BJ (cell line): ENCODE results near the gene TNIP2. TPM values are rescaled to one million over a fixed set of nuclear protein-coding genes. Genes with fewer than 3 reads are reported as not detected.
"Not testable (repeated sequence)": the region's sequence is repeated elsewhere in the genome, so short reads cannot be mapped to it uniquely, and the experiment has no call there.

Experiments used
- CTCF ChIA-PET: fragments of 350-600 bp; formaldehyde crosslinking; extraction: SDS; loops from one replicate; lab custom pipeline; 2021; ENCODE audit warnings: antibody characterized with exemption, inconsistent platforms; lab: Yijun Ruan, JAX
- POLR2A ChIA-PET: fragments of 300-600 bp; sonication (Branson Sonifier 250); formaldehyde crosslinking; extraction: SDS; loops from one replicate; lab custom pipeline; 2021; ENCODE audit warnings: antibody characterized with exemption; lab: Charles Lee
- DNase-seq: peaks from one replicate; pipeline ENCODE4 v3.0.0-alpha.2; 2011; ENCODE audit warnings: low read depth
- H3K27me3 ChIP-seq: 2 replicates; pipeline ENCODE4 v1.6.0; 2011; ENCODE audit warnings: low read length; ENCODE audit not compliant: control insufficient read depth, insufficient read depth
- H3K36me3 ChIP-seq: 2 replicates; pipeline ENCODE4 v1.5.1; 2011; ENCODE audit warnings: low read length; ENCODE audit not compliant: control insufficient read depth, insufficient read depth
- H3K4me3 ChIP-seq: 2 replicates; pipeline ENCODE4 v1.5.1; 2011; ENCODE audit warnings: low read depth, mild to moderate bottlenecking, control low read depth, low read length
- CTCF ChIP-seq: IDR thresholded peaks from 2 replicates; pipeline ENCODE4 v1.5.1; 2011; ENCODE audit warnings: low read depth, mild to moderate bottlenecking, control low read depth, inconsistent platforms, low read length, moderate library complexity; ENCODE audit not compliant: insufficient read depth
- polyA plus RNA-seq: library from polyadenylated mRNA; depleted of rRNA; stranded (reverse); fragments of >200 nt; gene quantifications from 2 replicates; pipeline ENCODE4 v1.2.3, GENCODE V29; 2011

The TNIP2 gene
- polyA plus RNA-seq, 1 experiment = 48.1 TPM

GRCh38 chr4:2786152-2786671 lies 30.1 kb upstream of the TNIP2 start:
- Histone ChIP-seq H3K27me3 (0 out of 2 replicates have a peak, but pooled peaks cover 3% of the 10 kb centered on the region), H3K36me3 (no peaks in the 10 kb centered on the region), H3K4me3 (no peak overlapping the region)
- no peak for DNase-seq
- ChIA-PET CTCF (interaction anchor here (0.7 kb wide), 1 partner anchor 12 kb away, joined by 3 read pairs; no protein-coding TSS in a partner anchor), POLR2A (no interaction called here)
- TF ChIP-seq CTCF = no peak

DNA sequence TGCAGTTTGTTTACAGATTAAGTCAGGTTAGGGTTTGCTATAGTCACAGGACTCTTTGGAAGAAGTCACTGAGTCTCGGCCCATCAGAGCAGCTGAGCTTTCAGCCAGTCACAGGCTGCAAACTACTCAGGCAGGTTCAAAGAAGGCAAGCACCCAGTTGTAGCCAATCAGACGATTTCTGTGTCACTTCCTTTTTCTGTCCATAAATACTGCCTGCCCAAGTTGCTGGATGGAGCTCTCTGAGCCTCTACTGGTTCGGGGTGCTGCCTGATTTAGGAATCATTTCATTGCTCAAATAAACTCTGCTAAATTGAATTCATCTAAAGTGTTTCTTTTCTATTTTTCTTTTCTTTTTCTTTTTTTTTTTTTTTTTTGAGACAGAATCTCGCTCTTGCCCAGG lies 29.5 kb upstream of the TNIP2 start:
- Histone ChIP-seq H3K27me3 (0 out of 2 replicates have a peak, but pooled peaks cover 3% of the 10 kb centered on the region), H3K36me3 (no peaks in the 10 kb centered on the region), H3K4me3 (no peak overlapping the region)
- no peak for DNase-seq
- no peak for TF ChIP-seq CTCF
- ChIA-PET CTCF (interaction anchor here (0.7 kb wide), 1 partner anchor 12 kb away, joined by 3 read pairs; no protein-coding TSS in a partner anchor), POLR2A (no interaction called here)

DNA sequence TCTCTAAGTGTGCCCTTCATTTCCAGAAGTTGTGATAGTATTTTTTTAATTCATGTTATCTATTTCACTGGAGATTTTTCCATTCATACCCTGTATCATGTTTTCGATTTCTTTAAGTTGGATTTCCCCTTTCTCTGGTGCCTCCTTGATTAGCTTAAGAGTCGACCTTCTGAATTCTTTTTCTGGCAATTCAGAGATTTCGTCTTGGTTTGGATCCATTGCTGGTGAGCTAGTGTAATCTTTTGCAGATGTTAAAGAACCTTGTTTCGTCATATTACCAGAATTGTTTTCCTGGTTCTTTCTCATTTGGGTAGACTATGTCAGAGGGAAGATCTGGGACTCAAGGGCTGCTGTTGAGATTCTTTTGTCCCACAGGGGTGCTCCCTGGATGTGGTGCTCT lies 27.7 kb upstream of the TNIP2 start:
- POLR2A ChIA-PET = no interaction called here
- H3K4me3 ChIP-seq = no peak overlapping the region
- CTCF ChIA-PET = no interaction called here

GRCh38 chr4:2781911-2782310 lies 25.8 kb upstream of the TNIP2 start:
- DNase-seq = no peak
- CTCF ChIA-PET = interaction anchor here (1.2 kb wide), 1 partner anchor 18 kb away, joined by 3 read pairs; no protein-coding TSS in a partner anchor
- no peak for TF ChIP-seq CTCF
- 0 out of 2 replicates have a peak, but pooled peaks cover 3% of the 10 kb centered on the region for H3K27me3 ChIP-seq
- H3K36me3 ChIP-seq = no peaks in the 10 kb centered on the region
- POLR2A ChIA-PET = no interaction called here
- no peak overlapping the region for H3K4me3 ChIP-seq

More for the DNA sequence above, 27.7 kb upstream of the TNIP2 start:
- no peaks in the 10 kb centered on the region for H3K36me3 ChIP-seq
- no peak for DNase-seq
- 0 out of 2 replicates have a peak, but pooled peaks cover 3% of the 10 kb centered on the region for H3K27me3 ChIP-seq
- no peak for TF ChIP-seq CTCF

- DNase-seq, H3K27me3 ChIP-seq, POLR2A ChIA-PET, H3K36me3 ChIP-seq, H3K4me3 ChIP-seq: not testable (repeated sequence)
- CTCF ChIA-PET = interaction anchor here (0.7 kb wide), 2 partner anchors 18 to 312 kb away, joined by 3 to 4 read pairs; partner anchors contain the start of gene RNF4
Observed at GRCh38 chr4:2780643-2781042, 24.5 kb upstream of the TNIP2 start.

DNA sequence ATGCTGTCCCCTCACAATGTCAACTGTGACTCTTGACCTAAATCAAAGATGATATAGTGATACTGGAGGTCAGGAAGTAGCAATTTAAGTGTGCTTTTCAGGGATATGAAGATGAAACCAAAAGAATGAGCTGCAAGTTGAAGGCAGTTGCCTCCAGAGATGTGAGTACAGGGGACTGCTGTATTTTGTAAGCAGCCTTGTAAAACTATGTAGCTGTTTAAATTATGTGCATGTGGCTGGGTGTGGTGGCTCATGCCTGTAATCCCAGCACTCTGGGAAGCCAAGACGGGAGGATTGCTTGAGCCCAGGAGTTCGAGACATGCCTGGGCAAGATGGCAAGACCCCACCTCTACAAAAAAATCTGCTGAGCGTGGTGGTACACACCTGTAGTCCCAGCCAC lies 15.1 kb upstream of the TNIP2 start:
- POLR2A ChIA-PET = no interaction called here
- Histone ChIP-seq H3K36me3 (no peaks in the 10 kb centered on the region), H3K27me3 (no peaks in the 10 kb centered on the region), H3K4me3 (no peak overlapping the region)
- no peak for DNase-seq
- CTCF ChIA-PET = no interaction called here
- TF ChIP-seq CTCF = no peak
